ES-I3 (cell line): Measurements from ENCODE around the gene LMO7.
"Not testable (repeated sequence)": the region's sequence is repeated elsewhere in the genome, so short reads cannot be mapped to it uniquely, and the experiment has no call there.

Experiments used
- H3K36me3 ChIP-seq: 2 replicates; pipeline ENCODE4 v1.6.1; 2013; ENCODE audit warnings: mild to moderate bottlenecking, low read length, control low read depth, moderate library complexity; ENCODE audit not compliant: insufficient read depth
- H3K4me1 ChIP-seq: 2 replicates; pipeline ENCODE4 v1.6.1; 2013; ENCODE audit warnings: mild to moderate bottlenecking, control low read depth, low read length; ENCODE audit not compliant: insufficient read depth
- H3K9ac ChIP-seq: 2 replicates; pipeline ENCODE4 v1.6.1; 2013; ENCODE audit warnings: low read depth, mild to moderate bottlenecking, low read length, moderate library complexity
- H3K9me3 ChIP-seq: 2 replicates; pipeline ENCODE4 v1.6.1; 2013; ENCODE audit warnings: mild to moderate bottlenecking, low read length, moderate library complexity; ENCODE audit not compliant: control insufficient read depth, insufficient read depth

LMO7 gene

GRCh38 chr13:75771226-75771625, 135.1 kb downstream of the LMO7 start:
- Histone ChIP-seq H3K36me3 (no peaks in the 10 kb centered on the region; the same call in 1 of the 2 replicates), H3K9me3 (no peaks in the 10 kb centered on the region), H3K9ac (no peak overlapping the region), H3K4me1 (no peaks in the 10 kb centered on the region)

GRCh38 chr13:75771818-75772217, 135.7 kb downstream of the LMO7 start:
- no peaks in the 10 kb centered on the region for H3K4me1 ChIP-seq
- H3K36me3 ChIP-seq = no peaks in the 10 kb centered on the region; the same call in 1 of the 2 replicates
- H3K9ac ChIP-seq = no peak overlapping the region
- no peaks in the 10 kb centered on the region for H3K9me3 ChIP-seq

GRCh38 chr13:75774176-75774575, 138.0 kb downstream of the LMO7 start:
- no peaks in the 10 kb centered on the region for H3K9me3 ChIP-seq
- H3K4me1 ChIP-seq = no peaks in the 10 kb centered on the region
- no peak overlapping the region for H3K9ac ChIP-seq
- H3K36me3 ChIP-seq = no peaks in the 10 kb centered on the region; the same call in 1 of the 2 replicates

GRCh38 chr13:75776550-75776949, 140.4 kb downstream of the LMO7 start:
- Histone ChIP-seq H3K36me3 (no peaks in the 10 kb centered on the region; the same call in 1 of the 2 replicates), H3K9me3 (no peaks in the 10 kb centered on the region), H3K4me1 (no peaks in the 10 kb centered on the region), H3K9ac (no peak overlapping the region)

GRCh38 chr13:75779393-75779792, 143.3 kb downstream of the LMO7 start:
- Histone ChIP-seq H3K9ac (no peak overlapping the region), H3K9me3 (no peaks in the 10 kb centered on the region), H3K36me3 (no peaks in the 10 kb centered on the region), H3K4me1 (no peaks in the 10 kb centered on the region)

GRCh38 chr13:75780103-75780502, 144.0 kb downstream of the LMO7 start:
- H3K9me3 ChIP-seq, H3K4me1 ChIP-seq, H3K9ac ChIP-seq, H3K36me3 ChIP-seq: not testable (repeated sequence)

- no peak overlapping the region for H3K9ac ChIP-seq
- H3K36me3 ChIP-seq = no peaks in the 10 kb centered on the region
- no peaks in the 10 kb centered on the region for H3K9me3 ChIP-seq
- H3K4me1 ChIP-seq = no peaks in the 10 kb centered on the region
These were observed 146.9 kb downstream of the LMO7 start for GRCh38 chr13:75782985-75783384.

- no peaks in the 10 kb centered on the region for H3K9me3 ChIP-seq
- H3K4me1 ChIP-seq = no peaks in the 10 kb centered on the region
- H3K36me3 ChIP-seq = no peaks in the 10 kb centered on the region
- no peak overlapping the region for H3K9ac ChIP-seq
These were observed 147.9 kb downstream of the LMO7 start for GRCh38 chr13:75784003-75784402.

GRCh38 chr13:75785130-75785529, 149.0 kb downstream of the LMO7 start:
- Histone ChIP-seq H3K4me1 (no peaks in the 10 kb centered on the region), H3K9ac (no peak overlapping the region), H3K36me3 (no peaks in the 10 kb centered on the region), H3K9me3 (no peaks in the 10 kb centered on the region)

- Histone ChIP-seq H3K36me3 (no peaks in the 10 kb centered on the region), H3K9me3 (no peaks in the 10 kb centered on the region), H3K9ac (no peak overlapping the region), H3K4me1 (peaks cover 3% of the 10 kb centered on the region)
These were observed 151.3 kb downstream of the LMO7 start for GRCh38 chr13:75787249-75787928.

- no peaks in the 10 kb centered on the region for H3K36me3 ChIP-seq
- peaks cover 9% of the 10 kb centered on the region for H3K4me1 ChIP-seq
These were observed 152.4 kb downstream of the LMO7 start for GRCh38 chr13:75788481-75788981.

GRCh38 chr13:75789451-75790197, 153.5 kb downstream of the LMO7 start:
- Histone ChIP-seq H3K9ac (no peak overlapping the region), H3K4me1 (peaks cover 12% of the 10 kb centered on the region), H3K36me3 (no peaks in the 10 kb centered on the region), H3K9me3 (no peaks in the 10 kb centered on the region)

More at GRCh38 chr13:75788481-75788981, 152.4 kb downstream of the LMO7 start:
- H3K9me3 ChIP-seq = no peaks in the 10 kb centered on the region
- H3K9ac ChIP-seq = no peak overlapping the region

GRCh38 chr13:75790198-75790970, 154.3 kb downstream of the LMO7 start:
- Histone ChIP-seq H3K9ac (no peak overlapping the region), H3K36me3 (no peaks in the 10 kb centered on the region), H3K4me1 (peaks cover 13% of the 10 kb centered on the region), H3K9me3 (no peaks in the 10 kb centered on the region)

- Histone ChIP-seq H3K36me3 (no peaks in the 10 kb centered on the region), H3K9me3 (no peaks in the 10 kb centered on the region), H3K4me1 (peaks cover 13% of the 10 kb centered on the region), H3K9ac (no peak overlapping the region)
These were observed 156.5 kb downstream of the LMO7 start for GRCh38 chr13:75792526-75793187.
